ENCODE measurements around the gene PPP1R12B. TPM values are rescaled to one million over a fixed set of nuclear protein-coding genes. Genes with fewer than 3 reads are reported as not detected.

The PPP1R12B gene
- total RNA-seq, 1 donor from 2014 or later = 21.8 TPM

GRCh38 chr1:202305168-202305567, 43.3 kb upstream of the PPP1R12B start:
- no peaks in the 10 kb centered on the region for H3K4me1 Mint-ChIP-seq
- H3K36me3 Mint-ChIP-seq = no peaks in the 10 kb centered on the region
- peaks cover 9% of the 10 kb centered on the region for H3K27me3 Mint-ChIP-seq (ENCODE audit: insufficient read depth, low read depth)
- no peak for DNase-seq (ENCODE audit: low spot score)
- no peaks in the 10 kb centered on the region for H3K4me1 ChIP-seq
- H3F3A ChIP-seq (ENCODE audit: low read depth) = no peaks in the 10 kb centered on the region
- no peaks in the 10 kb centered on the region for H3K79me2 ChIP-seq (ENCODE audit: low read depth)
- H2AFZ ChIP-seq (replicated peaks) = no peak overlapping the region
- no peaks in the 10 kb centered on the region for H4K20me1 ChIP-seq (ENCODE audit: low read depth)
- no peaks in the 10 kb centered on the region for H3K36me3 ChIP-seq
- no peak overlapping the region for H3K4me2 ChIP-seq
- H3K9me3 Mint-ChIP-seq = no peaks in the 10 kb centered on the region
- no peak for TF ChIP-seq CTCF (IDR thresholded peaks at IDR 0.05)
- no peak for TF ChIP-seq EZH2phosphoT487 (IDR thresholded peaks at IDR 0.05)
- TF ChIP-seq EZH2 (IDR thresholded peaks at IDR 0.05) = no peak
- H3K4me3 Mint-ChIP-seq = no peak overlapping the region
- H3K27ac Mint-ChIP-seq = peak overlapping the region; percentile 14
- no peaks in the 10 kb centered on the region for H3K27me3 ChIP-seq
- no peaks in the 10 kb centered on the region for H3K9me3 ChIP-seq (ENCODE audit: low read depth)
- H3K9ac ChIP-seq = no peak overlapping the region
- no peak overlapping the region for H3K27ac ChIP-seq
- H3K4me3 ChIP-seq = no peak overlapping the region

GRCh38 chr1:202306535-202307345, 41.8 kb upstream of the PPP1R12B start:
- H3K36me3 ChIP-seq = no peaks in the 10 kb centered on the region
- Mint-ChIP-seq H3K4me1 (no peaks in the 10 kb centered on the region), H3K4me3 (no peak overlapping the region), H3K36me3 (no peaks in the 10 kb centered on the region), H3K9me3 (no peaks in the 10 kb centered on the region), H3K27ac (no peak overlapping the region), H3K27me3 (ENCODE audit: insufficient read depth, low read depth) (peaks cover 12% of the 10 kb centered on the region)
- no peak for TF ChIP-seq EZH2 (IDR thresholded peaks at IDR 0.05)
- no peak for TF ChIP-seq CTCF (IDR thresholded peaks at IDR 0.05)
- no peak for TF ChIP-seq EZH2phosphoT487 (IDR thresholded peaks at IDR 0.05)
- H3K79me2 ChIP-seq (ENCODE audit: low read depth) = no peaks in the 10 kb centered on the region
- no peak overlapping the region for H3K4me2 ChIP-seq
- H3F3A ChIP-seq (ENCODE audit: low read depth) = no peaks in the 10 kb centered on the region
- no peaks in the 10 kb centered on the region for H3K27me3 ChIP-seq
- no peak overlapping the region for H2AFZ ChIP-seq (replicated peaks)
- no peaks in the 10 kb centered on the region for H4K20me1 ChIP-seq (ENCODE audit: low read depth)
- H3K9me3 ChIP-seq (ENCODE audit: low read depth) = no peaks in the 10 kb centered on the region
- no peaks in the 10 kb centered on the region for H3K4me1 ChIP-seq
- H3K9ac ChIP-seq = no peak overlapping the region
- H3K4me3 ChIP-seq = no peak overlapping the region
- H3K27ac ChIP-seq = no peak overlapping the region
- DNase-seq (ENCODE audit: low spot score) = no peak

GRCh38 chr1:202310071-202310725, 38.3 kb upstream of the PPP1R12B start:
- TF ChIP-seq CTCF (IDR thresholded peaks at IDR 0.05) = no peak
- TF ChIP-seq EZH2 (IDR thresholded peaks at IDR 0.05) = no peak
- TF ChIP-seq EZH2phosphoT487 (IDR thresholded peaks at IDR 0.05) = no peak
- H3K79me2 ChIP-seq (ENCODE audit: low read depth) = no peaks in the 10 kb centered on the region

More at GRCh38 chr1:202310071-202310725, 38.3 kb upstream of the PPP1R12B start:
- Mint-ChIP-seq H3K36me3 (no peaks in the 10 kb centered on the region), H3K27me3 (ENCODE audit: insufficient read depth, low read depth) (peaks cover 14% of the 10 kb centered on the region), H3K27ac (no peak overlapping the region), H3K4me1 (no peaks in the 10 kb centered on the region), H3K9me3 (no peaks in the 10 kb centered on the region), H3K4me3 (no peak overlapping the region)
- no peak for DNase-seq (ENCODE audit: low spot score)
- Histone ChIP-seq H3F3A (ENCODE audit: low read depth) (no peaks in the 10 kb centered on the region), H3K27me3 (no peaks in the 10 kb centered on the region), H3K36me3 (no peaks in the 10 kb centered on the region), H3K4me1 (no peaks in the 10 kb centered on the region), H3K4me2 (no peak overlapping the region), H4K20me1 (ENCODE audit: low read depth) (no peaks in the 10 kb centered on the region), H3K9ac (no peak overlapping the region), H3K4me3 (no peak overlapping the region), H3K27ac (no peak overlapping the region), H2AFZ (replicated peaks) (no peak overlapping the region), H3K9me3 (ENCODE audit: low read depth) (no peaks in the 10 kb centered on the region)

All from neural progenitor cell (in vitro differentiated cells).